Gastroesophageal sphincter (tissue), 3 donors: ENCODE data around the gene SPTA1.

Source experiments
- EP300 ChIP-seq: sonication (generic); formaldehyde crosslinking; IDR thresholded peaks from one replicate; pipeline ENCODE4 v1.6.1; 2017; ENCODE audit warnings: antibody characterized with exemption, mild to moderate bottlenecking
- POLR2A ChIP-seq, 2 donors: fragments of 450-650 bp; IDR thresholded peaks; one replicate each; pipeline ENCODE4 v1.6.1; 2017; ENCODE audit warnings: antibody characterized with exemption in 2 of 2, mild to moderate bottlenecking in 2 of 2, moderate library complexity in 1 of 2
- POLR2AphosphoS5 ChIP-seq: sonication (generic); formaldehyde crosslinking; IDR thresholded peaks from one replicate; pipeline ENCODE4 v1.6.1; 2017; ENCODE audit warnings: antibody characterized with exemption
- TF ChIP-seq, protein P1 (sequence below), 4 experiments: fragments of 200-600 bp in 2 of 4; fragments of 450-650 bp in 2 of 4; sonication (generic) in 1 of 4; IDR thresholded peaks; one replicate each; pipeline ENCODE4 v1.5.1; 2017 to 2019; ENCODE audit warnings: antibody characterized with exemption in 4 of 4, mild to moderate bottlenecking in 2 of 4, moderate library complexity in 2 of 4

DNA sequence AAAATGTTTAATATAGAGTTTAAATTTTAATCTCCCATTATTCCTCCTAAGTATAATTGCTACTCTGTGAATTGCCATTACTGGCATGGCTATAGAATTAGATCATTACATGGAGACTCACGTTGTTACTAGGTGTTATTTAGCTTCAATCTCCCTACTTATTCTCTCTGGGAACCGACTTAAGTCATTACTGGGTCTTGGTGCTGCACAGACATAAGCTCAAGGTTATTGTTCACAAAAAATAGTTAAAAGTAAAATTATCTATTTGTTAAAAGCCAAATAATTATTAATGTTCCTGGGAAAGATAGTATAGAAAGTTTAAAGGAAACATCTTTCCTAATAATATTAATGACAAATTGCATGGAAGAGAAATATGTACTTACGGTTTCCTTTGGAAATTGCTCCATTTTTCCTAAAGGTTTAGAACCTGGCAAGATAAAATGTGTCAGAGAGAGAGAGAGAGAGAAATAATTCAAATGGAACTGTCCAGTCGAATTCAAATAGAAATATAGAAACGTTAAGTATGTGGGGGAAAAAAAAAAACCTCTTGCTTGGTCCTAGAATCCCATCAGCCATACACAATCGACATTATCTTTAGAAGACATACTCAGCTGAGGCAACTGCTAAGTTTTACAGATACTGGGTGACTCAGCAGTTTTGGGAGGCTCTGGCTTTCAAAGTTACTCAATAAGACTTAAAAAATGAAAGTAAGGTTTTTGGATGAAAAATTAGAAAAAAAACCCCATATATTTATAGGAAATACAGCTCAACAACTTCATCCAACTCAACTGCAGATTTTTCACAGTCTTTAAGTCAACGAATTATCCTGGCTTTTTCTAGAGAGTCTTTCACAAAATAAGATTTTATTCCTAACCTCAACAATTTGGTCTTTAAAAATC, at the start of gene SPTA1:
- TF ChIP-seq, protein P1, sequence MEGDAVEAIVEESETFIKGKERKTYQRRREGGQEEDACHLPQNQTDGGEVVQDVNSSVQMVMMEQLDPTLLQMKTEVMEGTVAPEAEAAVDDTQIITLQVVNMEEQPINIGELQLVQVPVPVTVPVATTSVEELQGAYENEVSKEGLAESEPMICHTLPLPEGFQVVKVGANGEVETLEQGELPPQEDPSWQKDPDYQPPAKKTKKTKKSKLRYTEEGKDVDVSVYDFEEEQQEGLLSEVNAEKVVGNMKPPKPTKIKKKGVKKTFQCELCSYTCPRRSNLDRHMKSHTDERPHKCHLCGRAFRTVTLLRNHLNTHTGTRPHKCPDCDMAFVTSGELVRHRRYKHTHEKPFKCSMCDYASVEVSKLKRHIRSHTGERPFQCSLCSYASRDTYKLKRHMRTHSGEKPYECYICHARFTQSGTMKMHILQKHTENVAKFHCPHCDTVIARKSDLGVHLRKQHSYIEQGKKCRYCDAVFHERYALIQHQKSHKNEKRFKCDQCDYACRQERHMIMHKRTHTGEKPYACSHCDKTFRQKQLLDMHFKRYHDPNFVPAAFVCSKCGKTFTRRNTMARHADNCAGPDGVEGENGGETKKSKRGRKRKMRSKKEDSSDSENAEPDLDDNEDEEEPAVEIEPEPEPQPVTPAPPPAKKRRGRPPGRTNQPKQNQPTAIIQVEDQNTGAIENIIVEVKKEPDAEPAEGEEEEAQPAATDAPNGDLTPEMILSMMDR (IDR thresholded peaks at IDR 0.05) = no peak
- no peak for TF ChIP-seq POLR2A (IDR thresholded peaks at IDR 0.05)
- TF ChIP-seq POLR2AphosphoS5 = no peak
- no peak for TF ChIP-seq EP300
